ENCODE data around the gene RIC1. TPM values are rescaled to one million over a fixed set of nuclear protein-coding genes. Genes with fewer than 3 reads are reported as not detected.

RIC1 gene
- polyA plus RNA-seq, 3 donors: 13.4 to 36.4 (median 16.3) TPM

DNA sequence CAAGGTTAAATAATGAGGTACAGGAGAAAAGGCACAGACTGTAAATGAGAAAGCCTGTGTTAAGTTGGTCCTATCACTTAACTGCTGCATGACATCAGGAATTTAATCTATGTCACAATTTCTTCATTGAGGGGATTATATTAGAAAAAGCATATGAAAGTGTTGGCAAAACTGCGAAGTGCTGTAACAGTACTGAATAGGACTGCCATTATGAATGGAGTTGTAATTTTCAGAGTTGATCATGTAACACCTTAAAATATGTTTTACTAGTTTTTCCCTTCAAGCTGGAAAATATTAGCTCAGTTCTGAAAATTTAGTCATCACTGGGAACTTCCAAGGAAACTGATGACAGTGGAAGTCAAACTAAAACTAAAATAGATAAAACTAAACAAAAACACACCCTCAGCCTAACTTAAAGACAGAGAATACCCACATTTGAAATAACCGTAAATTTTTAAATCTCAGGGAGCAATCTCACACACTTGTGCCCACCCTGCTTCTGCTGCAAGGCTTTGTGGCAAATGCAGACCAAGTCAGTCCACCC, 158.9 kb downstream of the RIC1 start:
- Mint-ChIP-seq H3K9me3 (peaks cover 2 to 4% (median 3%) of the 10 kb centered on the region in 7 donors), H3K27me3 (ENCODE audit: low read depth in 3 of 3) (no peaks in the 10 kb centered on the region), H3K36me3 (peaks cover 51 to 54% of the 10 kb centered on the region in 2 donors), H3K4me1 (peaks cover 9% of the 10 kb centered on the region), H3K27ac (peak overlapping the region in 2 of 7 donors; percentile 43 to 82), H3K4me3 (no peak overlapping the region)
- Histone ChIP-seq H3K27ac (ENCODE audit: low read depth in 1 of 2, low read length in 2 of 2) (no peak overlapping the region), H3K9ac (ENCODE audit: insufficient read depth, low read length, poor library complexity, severe bottlenecking) (no peak overlapping the region), H3K4me1 (ENCODE audit: control insufficient read depth in 1 of 2, insufficient read depth in 2 of 2, low read length in 2 of 2) (no peaks in the 10 kb centered on the region), H3K4me3 (replicated peaks in 1 of 3; ENCODE audit: low read depth in 2 of 3, low read length in 3 of 3) (no peak overlapping the region), H3K4me2 (replicated peaks; ENCODE audit: extremely low read depth, low read length, poor library complexity, severe bottlenecking) (no peak overlapping the region), H3K79me2 (ENCODE audit: insufficient read depth, low read length) (no peaks in the 10 kb centered on the region), H3K27me3 (ENCODE audit: control insufficient read depth in 2 of 2, insufficient read depth in 2 of 2, low read length in 2 of 2) (no peaks in the 10 kb centered on the region), H4K20me1 (ENCODE audit: insufficient read depth, low read length) (no peaks in the 10 kb centered on the region), H2AFZ (ENCODE audit: insufficient read depth, low read depth, low read length, poor library complexity, severe bottlenecking) (no peak overlapping the region), H3K36me3 (replicated peaks in 1 of 2; ENCODE audit: control insufficient read depth in 1 of 2, insufficient read depth in 2 of 2, low read length in 2 of 2) (peaks cover 5 to 52% of the 10 kb centered on the region in 2 donors), H3K9me3 (replicated peaks in 1 of 2; ENCODE audit: control insufficient read depth in 1 of 2, insufficient read depth in 1 of 2, low read length in 2 of 2) (no peaks in the 10 kb centered on the region)
- 100% methylated on average over 1 of the region's 2 CpGs for WGBS (ENCODE audit: insufficient coverage)
- intact Hi-C loops (cut with micrococcal nuclease): no loop called here
- DNase-seq: no peak
- TF ChIP-seq CTCF (IDR thresholded peaks at IDR 0.05): no peak

DNA sequence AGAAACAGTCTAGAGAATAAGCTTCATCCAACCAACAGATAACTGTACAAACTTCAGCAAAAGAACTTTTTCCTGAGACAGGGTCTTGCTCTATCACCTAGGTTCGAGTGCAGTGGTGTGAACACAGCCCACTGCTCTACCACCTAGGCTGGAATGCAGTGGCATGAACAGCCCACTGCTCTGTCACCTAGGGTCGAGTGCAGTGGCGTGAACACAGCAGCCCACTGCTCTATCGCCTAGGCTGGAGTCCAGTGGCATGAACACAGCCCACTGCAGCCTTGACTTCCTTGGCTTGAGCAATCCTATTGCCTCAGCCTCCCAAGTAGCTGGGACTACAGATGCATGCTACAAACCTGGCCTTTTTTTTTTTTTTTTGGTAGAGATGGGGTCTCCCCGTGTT, 160.6 kb downstream of the RIC1 start:
- Mint-ChIP-seq H3K27me3 (ENCODE audit: low read depth in 3 of 3) (no peaks in the 10 kb centered on the region), H3K36me3 (peaks cover 47 to 48% of the 10 kb centered on the region in 2 donors), H3K27ac (no peak overlapping the region), H3K4me1 (peaks cover 9% of the 10 kb centered on the region), H3K4me3 (no peak overlapping the region), H3K9me3 (no peaks in the 10 kb centered on the region)
- Histone ChIP-seq H3K27ac (ENCODE audit: low read depth in 1 of 2, low read length in 2 of 2) (no peak overlapping the region), H3K79me2 (ENCODE audit: insufficient read depth, low read length) (no peaks in the 10 kb centered on the region), H4K20me1 (ENCODE audit: insufficient read depth, low read length) (no peaks in the 10 kb centered on the region), H3K4me1 (ENCODE audit: control insufficient read depth in 1 of 2, insufficient read depth in 2 of 2, low read length in 2 of 2) (no peaks in the 10 kb centered on the region), H2AFZ (ENCODE audit: insufficient read depth, low read depth, low read length, poor library complexity, severe bottlenecking) (no peak overlapping the region), H3K4me2 (replicated peaks; ENCODE audit: extremely low read depth, low read length, poor library complexity, severe bottlenecking) (no peak overlapping the region), H3K4me3 (replicated peaks in 1 of 3; ENCODE audit: low read depth in 2 of 3, low read length in 3 of 3) (no peak overlapping the region), H3K9me3 (replicated peaks in 1 of 2; ENCODE audit: control insufficient read depth in 1 of 2, insufficient read depth in 1 of 2, low read length in 2 of 2) (no peaks in the 10 kb centered on the region), H3K27me3 (ENCODE audit: control insufficient read depth in 2 of 2, insufficient read depth in 2 of 2, low read length in 2 of 2) (no peaks in the 10 kb centered on the region), H3K9ac (ENCODE audit: insufficient read depth, low read length, poor library complexity, severe bottlenecking) (no peak overlapping the region), H3K36me3 (replicated peaks in 1 of 2; ENCODE audit: control insufficient read depth in 1 of 2, insufficient read depth in 2 of 2, low read length in 2 of 2) (peaks cover 5 to 46% of the 10 kb centered on the region in 2 donors)
- DNase-seq: no peak
- intact Hi-C loops (cut with micrococcal nuclease): no loop called here
- TF ChIP-seq CTCF (IDR thresholded peaks at IDR 0.05): no peak
- 96% methylated on average over 4 of the region's 5 CpGs for WGBS (ENCODE audit: insufficient coverage)
